GM12892 (cell line): ENCODE measurements around the gene PPP1R13L.

Experiments
- POLR2A ChIP-seq: IDR thresholded peaks from 2 replicates; pipeline ENCODE4 v1.6.1; 2011; ENCODE audit warnings: low read depth, low read length, control low read depth
- POLR2AphosphoS5 ChIP-seq: IDR thresholded peaks from 2 replicates; pipeline ENCODE4 v1.6.1; 2011; ENCODE audit warnings: low read depth, low read length, control low read depth

- TF ChIP-seq POLR2A (no peak), POLR2AphosphoS5 (no peak)
Measured at GRCh38 chr19:45352062-45352461, 52.8 kb downstream of the PPP1R13L start.
